ENCODE data around the gene PUM2. TPM values are rescaled to one million over a fixed set of nuclear protein-coding genes. Genes with fewer than 3 reads are reported as not detected.

The PUM2 gene
- total and polyA plus RNA-seq, 4 donors, result 27.4 to 145 (median 51.0) TPM

- DNase-seq (no peak), ATAC-seq (ENCODE audit: insufficient read depth, low FRiP score) (no peak)
- H3K27me3 ChIP-seq (ENCODE audit: control insufficient read depth in 3 of 3, insufficient read depth in 3 of 3, low read length in 2 of 3), result no peaks in the 10 kb centered on the region
- H3K9ac ChIP-seq (ENCODE audit: insufficient read depth in 1 of 2, low read length in 2 of 2), result no peak overlapping the region
- TF ChIP-seq, protein P1, sequence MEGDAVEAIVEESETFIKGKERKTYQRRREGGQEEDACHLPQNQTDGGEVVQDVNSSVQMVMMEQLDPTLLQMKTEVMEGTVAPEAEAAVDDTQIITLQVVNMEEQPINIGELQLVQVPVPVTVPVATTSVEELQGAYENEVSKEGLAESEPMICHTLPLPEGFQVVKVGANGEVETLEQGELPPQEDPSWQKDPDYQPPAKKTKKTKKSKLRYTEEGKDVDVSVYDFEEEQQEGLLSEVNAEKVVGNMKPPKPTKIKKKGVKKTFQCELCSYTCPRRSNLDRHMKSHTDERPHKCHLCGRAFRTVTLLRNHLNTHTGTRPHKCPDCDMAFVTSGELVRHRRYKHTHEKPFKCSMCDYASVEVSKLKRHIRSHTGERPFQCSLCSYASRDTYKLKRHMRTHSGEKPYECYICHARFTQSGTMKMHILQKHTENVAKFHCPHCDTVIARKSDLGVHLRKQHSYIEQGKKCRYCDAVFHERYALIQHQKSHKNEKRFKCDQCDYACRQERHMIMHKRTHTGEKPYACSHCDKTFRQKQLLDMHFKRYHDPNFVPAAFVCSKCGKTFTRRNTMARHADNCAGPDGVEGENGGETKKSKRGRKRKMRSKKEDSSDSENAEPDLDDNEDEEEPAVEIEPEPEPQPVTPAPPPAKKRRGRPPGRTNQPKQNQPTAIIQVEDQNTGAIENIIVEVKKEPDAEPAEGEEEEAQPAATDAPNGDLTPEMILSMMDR (IDR thresholded peaks at IDR 0.05; ENCODE audit: control extremely low read depth, extremely low read depth), result no peak
- WGBS, 2 donors, result 83 to 94% methylated on average over 4 of the region's 4 CpGs
- peaks cover 0 to 3% (median 0%) of the 10 kb centered on the region in 5 donors for H3K4me1 ChIP-seq (ENCODE audit: control insufficient read depth in 5 of 5, insufficient read depth in 5 of 5, low read length in 5 of 5)
- no peaks in the 10 kb centered on the region for H3K9me3 ChIP-seq (ENCODE audit: control insufficient read depth in 4 of 4, insufficient read depth in 3 of 4, low read length in 3 of 4)
- H3K27ac ChIP-seq (ENCODE audit: low read depth in 1 of 2, low read length in 1 of 2), result no peak overlapping the region
- peaks cover 5 to 45% (median 22%) of the 10 kb centered on the region in 4 donors for H3K36me3 ChIP-seq (ENCODE audit: control insufficient read depth in 4 of 4, insufficient read depth in 4 of 4, low read length in 4 of 4)
- no peak overlapping the region for H3K4me3 ChIP-seq
Observed at GRCh38 chr2:20314562-20315501, 35.8 kb downstream of the PUM2 start.

DNA sequence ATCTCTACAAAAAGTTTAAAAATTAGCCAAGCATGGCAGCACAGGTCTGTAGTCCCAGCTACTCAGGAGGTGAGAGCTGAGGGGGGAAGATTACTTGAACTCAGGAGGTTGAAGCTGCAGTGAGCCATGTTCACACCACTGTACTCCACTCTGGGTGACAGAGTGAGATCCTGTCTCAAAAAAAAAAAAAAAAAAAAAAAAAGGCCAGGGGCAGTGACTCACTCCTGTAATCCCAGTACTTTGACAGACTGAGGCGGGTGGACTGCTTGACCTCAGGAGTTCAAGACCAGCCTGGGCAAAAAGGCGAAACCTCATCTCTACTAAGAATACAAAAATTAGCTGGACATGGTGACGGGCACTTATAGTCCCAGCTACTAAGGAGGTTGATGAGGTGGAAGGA lies 37.0 kb downstream of the PUM2 start:
- ATAC-seq (ENCODE audit: insufficient read depth, low FRiP score) (no peak), DNase-seq (no peak)
- H3K27me3 ChIP-seq (ENCODE audit: control insufficient read depth in 3 of 3, insufficient read depth in 3 of 3, low read length in 2 of 3), result no peaks in the 10 kb centered on the region
- H3K36me3 ChIP-seq (ENCODE audit: control insufficient read depth in 4 of 4, insufficient read depth in 4 of 4, low read length in 4 of 4), result peaks cover 5 to 40% (median 22%) of the 10 kb centered on the region in 4 donors
- H3K27ac ChIP-seq (ENCODE audit: low read depth in 1 of 2, low read length in 1 of 2), result no peak overlapping the region
- H3K9ac ChIP-seq (ENCODE audit: insufficient read depth in 1 of 2, low read length in 2 of 2), result no peak overlapping the region
- TF ChIP-seq, protein P1 (IDR thresholded peaks at IDR 0.05; ENCODE audit: control extremely low read depth, extremely low read depth), result no peak
- 94 to 96% methylated on average over 3 of the region's 3 CpGs for WGBS, 2 donors
- peaks cover 0 to 6% (median 3%) of the 10 kb centered on the region in 5 donors for H3K4me1 ChIP-seq (ENCODE audit: control insufficient read depth in 5 of 5, insufficient read depth in 5 of 5, low read length in 5 of 5)
- H3K4me3 ChIP-seq, result no peak overlapping the region
- no peaks in the 10 kb centered on the region for H3K9me3 ChIP-seq (ENCODE audit: control insufficient read depth in 4 of 4, insufficient read depth in 3 of 4, low read length in 3 of 4)

DNA sequence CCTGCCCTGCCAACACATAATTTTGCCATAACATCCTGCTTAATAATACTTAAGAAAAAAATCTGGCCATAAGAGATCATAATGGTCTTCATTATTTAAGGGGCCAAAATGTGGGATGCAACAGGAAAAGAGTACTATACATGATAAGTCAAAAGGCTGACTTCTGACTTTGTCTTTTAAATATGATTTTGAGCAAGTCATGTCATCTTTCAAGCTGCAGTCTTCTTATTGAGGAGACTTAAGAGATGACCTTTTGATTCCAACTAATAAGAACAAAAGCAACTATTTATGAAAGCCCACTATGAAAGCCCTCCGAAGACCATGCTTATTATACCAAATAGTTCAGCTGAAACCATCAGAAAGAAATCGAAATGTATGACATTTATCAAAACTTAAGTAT lies 41.6 kb downstream of the PUM2 start:
- Histone ChIP-seq H3K9me3 (ENCODE audit: control insufficient read depth in 4 of 4, insufficient read depth in 3 of 4, low read length in 3 of 4) (no peaks in the 10 kb centered on the region), H3K9ac (ENCODE audit: insufficient read depth in 1 of 2, low read length in 2 of 2) (no peak overlapping the region), H3K4me3 (no peak overlapping the region), H3K27me3 (ENCODE audit: control insufficient read depth in 3 of 3, insufficient read depth in 3 of 3, low read length in 2 of 3) (no peaks in the 10 kb centered on the region), H3K27ac (ENCODE audit: low read depth in 1 of 2, low read length in 1 of 2) (no peak overlapping the region), H3K4me1 (ENCODE audit: control insufficient read depth in 5 of 5, insufficient read depth in 5 of 5, low read length in 5 of 5) (peaks cover 0 to 20% (median 1%) of the 10 kb centered on the region in 5 donors), H3K36me3 (ENCODE audit: control insufficient read depth in 4 of 4, insufficient read depth in 4 of 4, low read length in 4 of 4) (peaks cover 11 to 39% (median 26%) of the 10 kb centered on the region in 4 donors)
- WGBS, 2 donors, result 94 to 99% methylated on average over 2 of the region's 2 CpGs
- ATAC-seq (ENCODE audit: insufficient read depth, low FRiP score), result no peak
- no peak for DNase-seq
- TF ChIP-seq, protein P1 (IDR thresholded peaks at IDR 0.05; ENCODE audit: control extremely low read depth, extremely low read depth), result no peak

Measured in lung (tissue), 12 donors.